Type B pancreatic cell (in vitro differentiated cells): ENCODE data around the gene ZNF524. TPM values are rescaled to one million over a fixed set of nuclear protein-coding genes. Genes with fewer than 3 reads are reported as not detected.
"Not testable (repeated sequence)": the region's sequence is repeated elsewhere in the genome, so short reads cannot be mapped to it uniquely, and the experiment has no call there.

ENCODE experiments used
- DNase-seq: peaks from one replicate; pipeline ENCODE4 v3.0.0; 2021; ENCODE audit warnings: mixed read lengths; ENCODE audit not compliant: unreplicated experiment; ENCODE audit errors: extremely low spot score
- H3K27ac Mint-ChIP-seq: 2 replicates; pipeline ENCODE4 v1.8.0; 2021; ENCODE audit warnings: mild to moderate bottlenecking, mixed read lengths
- H3K27me3 Mint-ChIP-seq: 2 replicates; pipeline ENCODE4 v1.8.0; 2021; ENCODE audit warnings: mixed read lengths
- H3K36me3 Mint-ChIP-seq: 2 replicates; pipeline ENCODE4 v1.8.0; 2021; ENCODE audit warnings: mixed read lengths
- H3K4me1 Mint-ChIP-seq: one replicate; pipeline ENCODE4 v1.8.0; 2021; ENCODE audit warnings: mixed read lengths; ENCODE audit not compliant: unreplicated experiment
- H3K4me3 Mint-ChIP-seq: 2 replicates; pipeline ENCODE4 v1.8.0; 2021; ENCODE audit warnings: mild to moderate bottlenecking, mixed read lengths
- H3K9me3 Mint-ChIP-seq: 2 replicates; pipeline ENCODE4 v1.8.0; 2021; ENCODE audit warnings: mixed read lengths
- CTCF ChIP-seq: fragments of 200-600 bp; sonication (generic); conservative IDR thresholded peaks from 2 replicates; pipeline ENCODE4 v1.5.0; 2021; ENCODE audit warnings: antibody characterized with exemption, mild to moderate bottlenecking
- total RNA-seq: library from RNA; stranded (reverse); gene quantifications from 2 replicates; pipeline ENCODE4 v1.2.1, GENCODE V29; 2021; ENCODE audit warnings: low replicate concordance

Gene ZNF524
- total RNA-seq, 1 donor from 2014 or later: 13.6 TPM

- Mint-ChIP-seq H3K9me3 (no peaks in the 10 kb centered on the region), H3K36me3 (no peaks in the 10 kb centered on the region), H3K4me3 (no peak overlapping the region), H3K27me3 (no peaks in the 10 kb centered on the region), H3K4me1 (peaks cover 5% of the 10 kb centered on the region), H3K27ac (no peak overlapping the region)
- TF ChIP-seq CTCF: no peak
- DNase-seq: no peak
Observed at GRCh38 chr19:55567708-55568328, 32.3 kb upstream of the ZNF524 start.

DNA sequence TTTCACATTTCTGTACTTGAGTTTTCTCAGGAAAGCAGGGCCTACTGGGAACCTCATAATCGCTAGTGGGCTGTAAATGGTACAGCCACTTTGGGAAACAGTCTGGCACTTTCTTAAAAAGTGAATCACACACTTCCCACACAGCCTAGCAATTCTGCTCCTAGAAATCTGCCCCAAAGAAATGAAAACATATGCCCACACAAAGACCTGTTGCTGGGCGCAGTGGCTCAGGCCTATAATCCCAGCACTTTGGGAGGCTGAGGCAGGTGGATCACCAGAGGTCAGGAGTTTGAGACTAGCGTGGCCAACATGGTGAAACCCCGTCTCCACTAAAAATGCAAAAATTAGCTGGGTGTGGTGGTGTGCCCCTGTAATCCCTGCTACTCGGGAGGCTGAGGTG lies 30.6 kb upstream of the ZNF524 start:
- H3K4me3 Mint-ChIP-seq, DNase-seq, H3K27ac Mint-ChIP-seq, H3K36me3 Mint-ChIP-seq, H3K4me1 Mint-ChIP-seq, H3K27me3 Mint-ChIP-seq, H3K9me3 Mint-ChIP-seq: not testable (repeated sequence)

DNA sequence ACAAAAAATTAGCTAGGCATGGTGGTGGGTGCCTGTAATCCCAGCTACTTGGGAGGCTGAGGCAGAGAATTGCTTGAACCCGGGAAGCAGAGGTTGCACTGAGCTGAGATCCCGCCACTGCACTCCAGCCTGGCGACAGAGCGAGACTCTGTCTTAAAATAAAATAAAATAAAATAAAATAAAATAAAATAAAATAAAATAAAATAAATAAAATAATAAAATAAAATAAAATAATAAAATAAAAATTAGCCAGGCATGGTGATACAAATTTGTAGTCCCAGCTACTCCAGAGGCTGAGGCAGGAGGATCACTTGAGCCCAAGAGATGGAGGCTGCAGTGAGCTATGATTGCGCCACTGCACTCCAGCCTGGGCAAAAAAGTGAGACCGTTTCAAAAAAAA lies 26.2 kb upstream of the ZNF524 start:
- not testable (repeated sequence) for DNase-seq, H3K4me3 Mint-ChIP-seq, H3K36me3 Mint-ChIP-seq, H3K27me3 Mint-ChIP-seq, H3K9me3 Mint-ChIP-seq, H3K27ac Mint-ChIP-seq, H3K4me1 Mint-ChIP-seq

- H3K27ac Mint-ChIP-seq: peak overlapping the region; percentile 52
- peak overlapping the region; percentile 75 for H3K4me3 Mint-ChIP-seq
- DNase-seq: no peak
- H3K9me3 Mint-ChIP-seq: no peaks in the 10 kb centered on the region
- H3K27me3 Mint-ChIP-seq: no peaks in the 10 kb centered on the region
- H3K4me1 Mint-ChIP-seq: peaks cover 17% of the 10 kb centered on the region
- H3K36me3 Mint-ChIP-seq: peaks cover 12% of the 10 kb centered on the region
- no peak for TF ChIP-seq CTCF
Observed at GRCh38 chr19:55576746-55577145, 23.3 kb upstream of the ZNF524 start.

DNA sequence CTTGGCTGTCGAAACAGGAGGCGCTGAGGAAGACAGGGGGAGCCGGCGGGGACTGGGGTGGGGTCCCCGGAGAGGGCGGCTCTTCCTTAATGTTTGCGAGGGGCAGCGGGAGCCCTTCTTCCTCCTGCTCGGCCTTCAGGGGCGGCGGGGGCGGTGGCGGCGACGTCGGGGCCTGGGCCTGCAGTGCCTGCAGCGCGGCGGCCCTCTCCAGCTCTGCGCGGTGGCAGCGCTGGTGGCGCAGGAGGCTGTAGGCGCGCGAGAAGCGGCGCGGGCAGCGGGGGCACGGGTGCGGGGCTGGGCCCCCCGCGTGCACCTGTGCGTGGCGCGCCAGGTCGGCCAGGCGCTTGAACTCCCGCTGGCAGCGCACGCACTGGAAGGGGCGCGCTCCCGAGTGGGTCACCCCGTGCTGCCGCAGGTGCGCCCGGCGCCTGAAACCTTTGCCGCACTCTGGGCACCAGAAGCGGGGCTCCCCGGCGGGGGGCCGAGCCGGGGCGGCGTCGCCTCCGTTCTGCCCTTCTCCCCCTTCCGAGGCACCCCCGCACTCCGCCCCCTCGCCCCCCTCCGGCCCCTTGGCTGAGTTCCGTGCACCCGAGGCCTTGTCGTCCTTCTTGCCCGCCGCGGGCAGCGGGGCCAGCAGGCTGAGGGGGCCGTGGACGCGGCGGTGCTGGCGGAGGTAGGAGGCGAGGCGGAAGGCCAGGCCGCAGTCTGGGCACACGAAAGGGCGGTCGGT lies 21.9 kb upstream of the ZNF524 start:
- no peak overlapping the region for H3K4me3 Mint-ChIP-seq
- H3K27ac Mint-ChIP-seq: no peak overlapping the region
- peaks cover 12% of the 10 kb centered on the region for H3K36me3 Mint-ChIP-seq
- no peak for TF ChIP-seq CTCF
- DNase-seq: no peak
- no peaks in the 10 kb centered on the region for H3K27me3 Mint-ChIP-seq
- peaks cover 22% of the 10 kb centered on the region for H3K4me1 Mint-ChIP-seq
- H3K9me3 Mint-ChIP-seq: no peaks in the 10 kb centered on the region

GRCh38 chr19:55578761-55579747 lies 21.0 kb upstream of the ZNF524 start:
- peak overlapping the region; percentile 83 for H3K27ac Mint-ChIP-seq
- no peaks in the 10 kb centered on the region for H3K9me3 Mint-ChIP-seq
- peaks cover 22% of the 10 kb centered on the region for H3K4me1 Mint-ChIP-seq
- no peaks in the 10 kb centered on the region for H3K27me3 Mint-ChIP-seq
- H3K4me3 Mint-ChIP-seq: peak overlapping the region; percentile 94
- TF ChIP-seq CTCF: no peak
- peaks cover 12% of the 10 kb centered on the region for H3K36me3 Mint-ChIP-seq
- DNase-seq: no peak
